H1 (cell line): Measurements from ENCODE around the gene ITPK1. TPM values are rescaled to one million over a fixed set of nuclear protein-coding genes. Genes with fewer than 3 reads are reported as not detected.

ENCODE experiments used
- polyA plus RNA-seq, 7 experiments: library from polyadenylated mRNA; depleted of rRNA in 3 of 7; stranded (reverse) in 5 of 7; unstranded in 2 of 7; fragments of >200 nt in 5 of 7; fragments of 200-250 nt in 2 of 7; gene quantifications; 1 replicate in 5 of 7; 2 replicates in 1 of 7; 4 replicates in 1 of 7; pipeline versions ENCODE4 v1.2.1 to v1.2.3, GENCODE V29; 2011 to 2013; ENCODE audit warnings: missing spikeins in 2 of 7, mixed read lengths in 2 of 7
- total RNA-seq: library from RNA; stranded (reverse); fragmentation: NEBNext Ultra II Directional; extraction: Animal tissue kit (Norgen Biotek cat#: 25700); gene quantifications from 2 replicates; pipeline ENCODE4 v1.2.1, GENCODE V29; 2021
- TF ChIP-seq, protein P1 (sequence below): fragments of 300-600 bp; sonication (generic); IDR thresholded peaks from 2 replicates; pipeline ENCODE4 v1.7.1; 2012; ENCODE audit warnings: low read length, moderate library complexity, mild to moderate bottlenecking, inconsistent platforms; ENCODE audit not compliant: insufficient replicate concordance
- TF ChIP-seq, protein P2 (sequence below): IDR thresholded peaks from 2 replicates; pipeline ENCODE4 v1.6.1; 2011; ENCODE audit warnings: low read length, improper control_type of control experiment

The ITPK1 gene
- total and polyA plus RNA-seq, 2 of the 8 experiments (the other 6 are each of a cell fraction or from before 2014, with no cell fraction given): 108 to 143 TPM

GRCh38 chr14:92907316-92907911 lies 208.3 kb downstream of the ITPK1 start (continued):
- TF ChIP-seq, protein P1, sequence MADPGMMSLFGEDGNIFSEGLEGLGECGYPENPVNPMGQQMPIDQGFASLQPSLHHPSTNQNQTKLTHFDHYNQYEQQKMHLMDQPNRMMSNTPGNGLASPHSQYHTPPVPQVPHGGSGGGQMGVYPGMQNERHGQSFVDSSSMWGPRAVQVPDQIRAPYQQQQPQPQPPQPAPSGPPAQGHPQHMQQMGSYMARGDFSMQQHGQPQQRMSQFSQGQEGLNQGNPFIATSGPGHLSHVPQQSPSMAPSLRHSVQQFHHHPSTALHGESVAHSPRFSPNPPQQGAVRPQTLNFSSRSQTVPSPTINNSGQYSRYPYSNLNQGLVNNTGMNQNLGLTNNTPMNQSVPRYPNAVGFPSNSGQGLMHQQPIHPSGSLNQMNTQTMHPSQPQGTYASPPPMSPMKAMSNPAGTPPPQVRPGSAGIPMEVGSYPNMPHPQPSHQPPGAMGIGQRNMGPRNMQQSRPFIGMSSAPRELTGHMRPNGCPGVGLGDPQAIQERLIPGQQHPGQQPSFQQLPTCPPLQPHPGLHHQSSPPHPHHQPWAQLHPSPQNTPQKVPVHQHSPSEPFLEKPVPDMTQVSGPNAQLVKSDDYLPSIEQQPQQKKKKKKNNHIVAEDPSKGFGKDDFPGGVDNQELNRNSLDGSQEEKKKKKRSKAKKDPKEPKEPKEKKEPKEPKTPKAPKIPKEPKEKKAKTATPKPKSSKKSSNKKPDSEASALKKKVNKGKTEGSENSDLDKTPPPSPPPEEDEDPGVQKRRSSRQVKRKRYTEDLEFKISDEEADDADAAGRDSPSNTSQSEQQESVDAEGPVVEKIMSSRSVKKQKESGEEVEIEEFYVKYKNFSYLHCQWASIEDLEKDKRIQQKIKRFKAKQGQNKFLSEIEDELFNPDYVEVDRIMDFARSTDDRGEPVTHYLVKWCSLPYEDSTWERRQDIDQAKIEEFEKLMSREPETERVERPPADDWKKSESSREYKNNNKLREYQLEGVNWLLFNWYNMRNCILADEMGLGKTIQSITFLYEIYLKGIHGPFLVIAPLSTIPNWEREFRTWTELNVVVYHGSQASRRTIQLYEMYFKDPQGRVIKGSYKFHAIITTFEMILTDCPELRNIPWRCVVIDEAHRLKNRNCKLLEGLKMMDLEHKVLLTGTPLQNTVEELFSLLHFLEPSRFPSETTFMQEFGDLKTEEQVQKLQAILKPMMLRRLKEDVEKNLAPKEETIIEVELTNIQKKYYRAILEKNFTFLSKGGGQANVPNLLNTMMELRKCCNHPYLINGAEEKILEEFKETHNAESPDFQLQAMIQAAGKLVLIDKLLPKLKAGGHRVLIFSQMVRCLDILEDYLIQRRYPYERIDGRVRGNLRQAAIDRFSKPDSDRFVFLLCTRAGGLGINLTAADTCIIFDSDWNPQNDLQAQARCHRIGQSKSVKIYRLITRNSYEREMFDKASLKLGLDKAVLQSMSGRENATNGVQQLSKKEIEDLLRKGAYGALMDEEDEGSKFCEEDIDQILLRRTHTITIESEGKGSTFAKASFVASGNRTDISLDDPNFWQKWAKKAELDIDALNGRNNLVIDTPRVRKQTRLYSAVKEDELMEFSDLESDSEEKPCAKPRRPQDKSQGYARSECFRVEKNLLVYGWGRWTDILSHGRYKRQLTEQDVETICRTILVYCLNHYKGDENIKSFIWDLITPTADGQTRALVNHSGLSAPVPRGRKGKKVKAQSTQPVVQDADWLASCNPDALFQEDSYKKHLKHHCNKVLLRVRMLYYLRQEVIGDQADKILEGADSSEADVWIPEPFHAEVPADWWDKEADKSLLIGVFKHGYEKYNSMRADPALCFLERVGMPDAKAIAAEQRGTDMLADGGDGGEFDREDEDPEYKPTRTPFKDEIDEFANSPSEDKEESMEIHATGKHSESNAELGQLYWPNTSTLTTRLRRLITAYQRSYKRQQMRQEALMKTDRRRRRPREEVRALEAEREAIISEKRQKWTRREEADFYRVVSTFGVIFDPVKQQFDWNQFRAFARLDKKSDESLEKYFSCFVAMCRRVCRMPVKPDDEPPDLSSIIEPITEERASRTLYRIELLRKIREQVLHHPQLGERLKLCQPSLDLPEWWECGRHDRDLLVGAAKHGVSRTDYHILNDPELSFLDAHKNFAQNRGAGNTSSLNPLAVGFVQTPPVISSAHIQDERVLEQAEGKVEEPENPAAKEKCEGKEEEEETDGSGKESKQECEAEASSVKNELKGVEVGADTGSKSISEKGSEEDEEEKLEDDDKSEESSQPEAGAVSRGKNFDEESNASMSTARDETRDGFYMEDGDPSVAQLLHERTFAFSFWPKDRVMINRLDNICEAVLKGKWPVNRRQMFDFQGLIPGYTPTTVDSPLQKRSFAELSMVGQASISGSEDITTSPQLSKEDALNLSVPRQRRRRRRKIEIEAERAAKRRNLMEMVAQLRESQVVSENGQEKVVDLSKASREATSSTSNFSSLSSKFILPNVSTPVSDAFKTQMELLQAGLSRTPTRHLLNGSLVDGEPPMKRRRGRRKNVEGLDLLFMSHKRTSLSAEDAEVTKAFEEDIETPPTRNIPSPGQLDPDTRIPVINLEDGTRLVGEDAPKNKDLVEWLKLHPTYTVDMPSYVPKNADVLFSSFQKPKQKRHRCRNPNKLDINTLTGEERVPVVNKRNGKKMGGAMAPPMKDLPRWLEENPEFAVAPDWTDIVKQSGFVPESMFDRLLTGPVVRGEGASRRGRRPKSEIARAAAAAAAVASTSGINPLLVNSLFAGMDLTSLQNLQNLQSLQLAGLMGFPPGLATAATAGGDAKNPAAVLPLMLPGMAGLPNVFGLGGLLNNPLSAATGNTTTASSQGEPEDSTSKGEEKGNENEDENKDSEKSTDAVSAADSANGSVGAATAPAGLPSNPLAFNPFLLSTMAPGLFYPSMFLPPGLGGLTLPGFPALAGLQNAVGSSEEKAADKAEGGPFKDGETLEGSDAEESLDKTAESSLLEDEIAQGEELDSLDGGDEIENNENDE: no peak
- TF ChIP-seq, protein P2, sequence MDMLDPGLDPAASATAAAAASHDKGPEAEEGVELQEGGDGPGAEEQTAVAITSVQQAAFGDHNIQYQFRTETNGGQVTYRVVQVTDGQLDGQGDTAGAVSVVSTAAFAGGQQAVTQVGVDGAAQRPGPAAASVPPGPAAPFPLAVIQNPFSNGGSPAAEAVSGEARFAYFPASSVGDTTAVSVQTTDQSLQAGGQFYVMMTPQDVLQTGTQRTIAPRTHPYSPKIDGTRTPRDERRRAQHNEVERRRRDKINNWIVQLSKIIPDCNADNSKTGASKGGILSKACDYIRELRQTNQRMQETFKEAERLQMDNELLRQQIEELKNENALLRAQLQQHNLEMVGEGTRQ: no peak
